ENCODE results near the gene CD81.
A peak's percentile ranks its signal among the peaks of the same experiment; 100 is the strongest.

Gene CD81

DNA sequence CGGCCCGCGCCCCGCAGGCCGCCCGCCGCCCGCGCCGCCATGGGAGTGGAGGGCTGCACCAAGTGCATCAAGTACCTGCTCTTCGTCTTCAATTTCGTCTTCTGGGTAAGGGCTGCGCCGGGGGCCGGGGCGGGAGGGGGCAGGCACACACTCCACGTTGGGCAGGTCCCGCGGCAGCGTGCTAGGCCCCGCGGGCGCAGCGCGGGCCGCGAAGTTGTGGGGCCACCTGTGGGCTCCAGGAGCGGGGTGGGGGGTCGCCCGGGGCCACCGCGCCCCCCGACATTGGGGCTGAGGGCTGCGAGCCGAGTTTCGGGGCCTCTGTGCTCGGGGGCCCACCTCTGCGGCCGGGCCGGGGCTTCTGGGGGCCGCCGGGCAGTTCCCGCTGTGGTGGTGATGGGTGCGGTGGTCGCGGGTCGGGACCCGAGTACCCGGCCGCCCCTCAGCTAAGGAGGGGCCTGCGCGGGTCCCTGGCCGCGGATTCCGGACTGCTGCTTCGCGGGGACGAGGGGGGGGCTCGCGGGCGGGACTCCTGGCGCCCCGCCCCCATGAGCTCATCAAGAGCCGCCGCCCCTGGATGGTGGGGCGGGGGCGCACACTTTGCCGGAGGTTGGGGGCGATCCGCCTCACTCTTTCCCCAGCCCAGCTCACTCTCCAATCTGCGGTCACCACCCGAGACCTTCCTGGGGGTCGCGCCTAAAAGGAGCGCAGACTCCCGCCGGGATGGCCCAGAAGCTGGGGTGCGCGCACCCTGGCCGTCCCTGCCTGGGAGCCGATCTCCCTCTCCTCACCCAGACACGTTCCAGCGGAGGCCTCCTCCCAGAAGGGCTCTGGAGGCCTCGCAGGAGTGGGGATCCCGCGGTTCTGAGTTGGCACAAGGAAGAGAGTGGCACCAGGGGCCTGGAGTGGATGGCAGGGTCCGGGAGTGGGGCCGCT, 667 bp downstream of the CD81 start:
- DNase-seq: peak in 2 of 3 experiments; percentile 47 to 56

DNA sequence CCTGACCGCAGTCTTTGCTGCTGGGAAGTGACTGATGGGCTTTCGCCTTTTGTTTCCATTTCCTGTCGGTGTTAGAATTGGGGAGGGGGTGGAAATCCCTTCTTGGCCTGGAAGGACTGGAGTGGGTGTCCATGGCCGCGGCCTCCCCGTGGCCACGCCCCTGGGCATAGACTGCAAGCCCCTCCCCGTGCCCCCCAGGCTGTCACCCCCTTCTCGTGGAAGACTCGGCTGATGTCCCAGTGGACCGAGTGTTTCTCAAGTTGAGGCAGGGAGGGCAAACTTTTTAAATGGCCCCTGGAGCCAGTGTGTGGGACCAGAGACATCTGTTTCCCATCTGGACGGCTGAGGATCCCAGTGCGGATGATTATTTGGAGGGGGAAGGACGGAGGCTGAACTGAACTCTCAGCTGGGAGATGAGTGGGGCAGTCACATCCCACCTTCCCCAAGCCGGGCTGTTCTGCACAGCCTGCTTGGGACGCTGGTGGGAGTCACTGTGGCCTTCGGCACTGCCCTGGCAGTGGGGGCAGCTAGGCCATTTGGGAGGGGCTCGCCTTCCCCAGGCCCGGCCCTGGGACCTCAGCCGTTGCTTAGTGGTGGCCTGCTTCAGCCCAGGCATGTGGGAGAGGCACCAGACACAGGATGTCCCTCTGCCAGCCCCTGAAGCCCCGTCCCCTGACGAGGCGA, 1.6 kb downstream of the CD81 start:
- DNase-seq: no peak

DNA sequence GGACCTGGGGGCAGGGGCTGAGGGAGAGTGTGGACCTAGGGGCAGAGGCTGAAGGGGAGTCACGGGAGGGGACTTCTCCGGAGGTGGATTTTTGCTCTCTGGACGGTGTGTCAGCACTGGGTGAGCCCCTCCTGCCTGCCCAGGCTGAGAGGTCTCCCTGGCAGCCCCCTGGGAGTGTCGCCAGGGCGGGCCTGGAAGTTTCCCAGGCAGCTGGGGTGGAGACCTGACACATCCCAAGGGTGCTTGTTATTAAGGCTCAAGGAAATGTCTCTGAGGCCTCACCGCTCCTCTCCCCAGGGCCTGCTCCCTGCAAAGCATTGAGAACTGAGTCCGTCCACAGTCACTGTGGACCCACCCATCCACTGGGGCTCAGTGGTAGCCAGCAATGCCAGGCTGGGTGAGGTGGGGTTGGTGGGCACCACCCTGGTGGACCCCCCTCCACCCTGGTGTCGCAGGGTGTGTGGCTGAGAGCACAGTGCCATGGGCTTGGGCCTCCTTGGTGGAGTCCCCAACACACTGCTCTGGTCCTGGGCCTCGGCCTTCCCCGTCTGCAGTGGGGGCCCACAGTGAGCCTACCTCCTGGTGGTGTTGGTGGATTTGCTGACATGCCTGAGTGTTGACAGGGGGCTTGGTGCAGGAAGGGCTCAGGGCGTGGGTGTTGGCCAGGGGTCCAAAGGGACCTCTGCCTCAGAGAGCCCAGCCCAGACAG, 2.5 kb downstream of the CD81 start:
- DNase-seq: no peak

DNA sequence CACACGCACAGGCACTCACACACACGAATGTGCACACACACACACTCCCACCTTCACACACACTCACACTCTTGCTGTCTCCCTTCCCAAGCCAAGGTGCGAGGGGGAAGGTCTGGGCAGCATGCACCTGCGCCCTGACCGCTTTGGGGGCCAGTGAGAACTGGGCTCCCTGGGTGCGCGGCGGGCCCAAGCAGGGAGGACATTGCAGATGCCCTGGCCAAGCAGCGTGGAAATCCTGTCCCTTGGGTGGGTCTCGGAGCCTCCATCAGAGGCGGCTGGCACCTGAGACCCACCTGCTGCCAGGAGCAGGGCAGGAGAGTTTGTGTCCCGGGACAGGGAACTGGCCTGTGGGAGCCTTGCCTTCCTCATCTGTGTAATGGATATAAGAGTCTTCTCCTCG, 3.3 kb downstream of the CD81 start:
- DNase-seq: no peak

DNA sequence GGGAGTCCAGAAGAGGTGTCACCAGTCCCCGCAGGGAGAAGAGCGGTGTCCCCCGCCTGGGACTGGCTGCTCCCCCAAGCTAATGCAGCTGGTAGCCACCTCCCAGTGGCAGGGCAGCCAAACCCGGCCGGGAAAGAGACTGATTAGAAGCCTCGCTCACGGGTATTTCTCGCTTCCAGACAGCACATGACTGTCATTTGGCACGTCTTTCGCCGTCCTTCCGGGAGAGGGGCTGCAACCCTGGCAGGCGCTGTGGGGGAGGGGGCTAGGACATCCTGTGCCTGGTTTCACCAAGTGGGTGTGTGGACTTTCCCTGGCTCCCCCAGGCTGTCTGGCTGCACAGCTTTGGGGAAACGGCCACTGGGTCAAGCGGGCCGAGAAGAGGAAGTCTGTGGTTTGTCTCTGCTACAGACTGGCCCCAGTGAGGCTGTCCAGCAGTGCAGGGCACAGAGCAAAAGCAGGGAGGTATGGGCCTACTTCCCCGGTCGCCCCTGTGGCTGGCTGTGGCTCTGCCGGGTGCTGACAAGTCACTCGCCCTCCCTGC, 3.8 kb downstream of the CD81 start:
- DNase-seq: no peak

DNA sequence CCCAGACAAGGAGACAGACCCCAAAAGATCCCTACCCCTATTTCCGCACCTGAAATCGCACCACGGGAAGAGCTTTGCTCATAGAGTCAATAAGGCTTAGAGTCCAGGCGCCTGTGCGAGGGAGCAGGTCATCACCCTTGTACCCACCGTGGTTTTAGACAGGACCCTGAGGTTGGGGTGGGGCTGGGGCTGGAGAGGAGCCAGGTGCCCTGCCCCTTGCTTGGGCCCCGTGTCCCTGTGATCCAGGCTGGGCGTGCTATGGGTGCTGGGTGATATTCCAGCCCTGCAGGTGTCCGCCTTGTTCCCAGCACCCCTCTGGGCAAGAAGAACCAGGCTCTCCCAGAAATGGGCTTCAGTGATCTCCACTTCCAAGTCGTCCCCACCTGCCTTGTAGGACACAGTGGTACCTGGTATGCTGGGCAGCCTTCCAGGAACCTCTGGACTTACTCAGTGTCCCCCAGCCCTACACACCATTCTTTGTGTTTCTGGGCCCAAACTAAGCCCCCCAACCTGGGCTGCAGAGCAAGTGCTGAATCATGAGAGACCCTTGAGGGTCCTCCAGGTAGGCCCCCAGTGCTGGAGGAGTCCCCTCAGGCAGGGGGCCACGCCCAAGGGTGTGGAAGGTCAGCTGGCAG, 4.5 kb downstream of the CD81 start:
- no peak for DNase-seq

DNA sequence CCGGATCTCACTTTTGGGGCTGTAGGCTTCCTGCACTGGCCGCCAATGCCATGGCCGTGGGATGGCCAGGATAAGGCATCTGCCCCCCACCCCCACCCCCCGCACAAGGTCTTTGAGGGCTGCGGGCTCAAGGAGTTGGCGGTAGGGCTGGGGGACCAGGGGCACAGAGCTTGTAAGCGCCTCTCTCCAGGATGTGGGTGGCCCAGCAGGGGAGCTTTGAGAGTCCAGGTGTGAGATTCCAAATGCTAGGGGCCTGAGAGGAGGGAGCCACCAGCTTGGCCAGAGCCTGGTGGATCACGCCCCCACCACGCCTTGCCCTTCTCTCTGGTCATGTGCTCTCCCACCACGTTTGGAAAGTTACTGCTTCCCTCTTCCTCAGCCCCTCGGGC, 5.0 kb downstream of the CD81 start:
- DNase-seq: peak in 1 of 3 experiments; percentile 6

DNA sequence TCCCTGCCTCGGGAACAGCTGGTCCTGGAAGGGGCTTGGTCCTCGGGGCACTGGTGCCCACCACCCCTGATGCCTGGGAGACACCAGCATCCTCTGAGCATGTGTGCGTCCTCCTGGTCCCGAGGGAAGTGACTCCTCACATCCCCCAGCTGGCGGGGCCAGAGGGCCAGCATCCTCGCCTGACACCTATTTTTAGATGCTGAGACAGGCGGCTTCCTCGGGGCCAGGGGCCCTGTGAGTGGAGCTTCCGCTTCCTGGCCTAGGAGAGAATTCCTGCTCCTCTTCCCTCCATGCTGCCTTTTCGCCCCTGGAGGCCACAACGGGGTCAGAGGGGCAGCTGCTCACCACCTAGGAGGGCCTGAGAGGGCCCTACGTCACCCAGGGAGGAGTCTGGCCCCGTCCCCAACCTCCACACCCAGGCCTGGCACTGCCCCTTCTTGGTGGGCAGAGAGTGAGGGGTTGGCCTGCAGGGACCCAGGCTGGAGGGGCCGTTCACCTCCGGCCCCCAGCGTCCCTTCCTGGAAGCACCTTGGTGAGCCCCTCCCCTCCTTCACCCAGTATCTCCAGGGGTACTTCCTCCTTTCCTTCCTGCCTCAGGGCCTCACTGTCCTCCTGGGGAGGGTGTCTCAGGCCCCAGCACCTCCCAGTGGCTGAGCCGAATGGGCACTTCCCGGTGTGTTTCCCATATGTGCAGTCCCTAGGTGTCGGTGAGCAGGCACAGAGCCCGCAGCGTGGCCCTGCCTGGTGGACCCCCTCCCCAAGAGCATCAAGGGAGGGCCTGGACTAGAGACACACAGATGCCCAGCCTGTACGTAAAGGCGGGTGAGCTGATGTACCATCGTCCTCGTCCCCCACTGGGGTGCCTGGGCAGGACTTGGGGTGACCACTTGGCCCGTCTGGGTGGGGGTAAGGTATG, 6.1 kb downstream of the CD81 start:
- no peak for DNase-seq

DNA sequence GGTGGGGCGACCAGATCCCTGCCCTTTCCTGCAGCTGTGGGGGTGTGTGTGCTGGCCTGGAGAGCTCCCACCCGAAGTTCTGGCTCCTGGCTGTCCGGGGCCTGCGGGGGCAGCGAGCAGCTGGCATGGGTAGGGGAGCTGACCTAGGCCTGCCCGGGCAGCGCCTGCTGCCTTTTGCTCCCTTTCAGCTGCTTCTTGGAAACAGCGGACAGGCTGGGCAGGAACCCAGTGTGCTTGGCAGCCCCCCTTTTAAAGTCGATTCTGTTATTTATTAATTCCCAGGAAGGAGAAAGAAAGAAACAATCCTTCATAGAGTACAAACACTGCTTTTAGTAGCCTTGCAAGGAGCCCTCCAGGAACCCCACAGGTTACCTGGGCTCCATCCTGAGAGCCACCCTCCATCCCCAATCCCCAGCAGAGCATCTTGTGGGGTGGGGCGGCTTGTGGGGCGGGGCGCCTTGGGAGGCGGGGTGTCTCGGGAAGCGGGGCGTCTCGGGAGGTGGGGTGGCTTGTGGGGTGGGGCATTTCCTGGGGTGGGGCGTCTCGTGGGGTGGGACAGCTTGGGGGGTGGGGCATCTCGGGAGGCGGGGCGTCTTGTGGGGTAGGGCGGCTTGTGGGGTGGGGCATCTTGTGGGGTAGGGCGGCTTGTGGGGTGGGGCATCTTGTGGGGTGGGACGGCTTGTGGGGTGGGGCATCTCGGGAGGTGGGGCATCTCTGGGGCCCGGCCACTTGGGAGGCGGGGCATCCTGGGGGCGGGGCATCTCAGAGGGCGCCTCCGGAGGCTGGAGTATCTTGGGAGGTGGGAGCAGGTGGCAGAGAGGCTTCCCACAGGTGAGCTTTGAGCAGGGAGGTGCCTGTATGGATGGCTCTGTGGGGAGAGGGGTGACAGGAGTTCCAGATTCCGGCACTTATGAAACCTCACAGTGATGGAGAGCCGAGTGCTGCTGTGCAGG, 7.0 kb downstream of the CD81 start:
- DNase-seq: no peak

DNA sequence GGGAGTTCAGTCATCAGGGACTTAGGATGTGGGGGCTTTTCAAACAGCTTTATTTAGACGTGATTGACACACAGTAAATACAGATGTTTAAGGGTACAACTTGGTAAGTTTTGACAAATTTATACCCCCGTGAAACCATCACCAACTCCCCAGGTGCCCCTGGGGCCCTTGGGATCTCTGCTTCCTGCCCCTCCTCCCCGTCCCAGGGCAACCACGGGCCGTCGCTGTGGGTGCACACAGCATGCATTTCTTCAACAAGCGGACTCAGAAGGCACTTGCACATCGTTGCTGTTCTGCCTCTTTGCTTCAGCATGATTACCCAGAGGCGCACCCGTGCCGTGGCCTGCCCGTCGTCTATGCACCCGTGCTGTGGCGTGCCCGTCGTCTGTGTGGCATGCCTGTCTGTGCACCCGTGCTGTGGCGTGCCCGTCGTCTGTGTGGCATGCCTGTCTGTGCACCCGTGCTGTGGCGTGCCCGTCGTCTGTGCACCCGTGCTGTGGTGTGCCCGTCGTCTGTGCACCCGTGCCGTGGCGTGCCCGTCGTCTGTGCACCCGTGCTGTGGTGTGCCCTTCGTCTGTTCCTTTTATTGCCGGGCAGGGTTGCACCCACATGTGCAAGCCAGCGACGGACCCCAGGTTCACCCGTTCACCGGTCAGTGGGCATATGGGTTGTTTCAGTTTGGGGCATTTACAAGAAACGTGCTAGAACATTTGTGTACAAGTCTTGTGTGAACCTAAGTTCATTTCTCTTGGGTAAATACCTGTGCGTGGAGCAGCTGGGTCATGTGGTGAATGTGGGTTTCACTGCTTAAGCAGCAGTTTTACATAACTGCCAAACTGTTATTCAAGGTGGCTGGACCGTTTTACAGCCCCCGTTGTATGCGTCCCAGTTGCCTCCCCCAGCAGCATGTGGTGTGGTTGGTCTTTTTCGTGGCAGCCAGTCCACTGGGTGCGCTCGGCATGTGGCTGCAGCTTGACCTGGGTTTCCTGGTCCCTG, 8.3 kb downstream of the CD81 start:
- DNase-seq: no peak

DNA sequence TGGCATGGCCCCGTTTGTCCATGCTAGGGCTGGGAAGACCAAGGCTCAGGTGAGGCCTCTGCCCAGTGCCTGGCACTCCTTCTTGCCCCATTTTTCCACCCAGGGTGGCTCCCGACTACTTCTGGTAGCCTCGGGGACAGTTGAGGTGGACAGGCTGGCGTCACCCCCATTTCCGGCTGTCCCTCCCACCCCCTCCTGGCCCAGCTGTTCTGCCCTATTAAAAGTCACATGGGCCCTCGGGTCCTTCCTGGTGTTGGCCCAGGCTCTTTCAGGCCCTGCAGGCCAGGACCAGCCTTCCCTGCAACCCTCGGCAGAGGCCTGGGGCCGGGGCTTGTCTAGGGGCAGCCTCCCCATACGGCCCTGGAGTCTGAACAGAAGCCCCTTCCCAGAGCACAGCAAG, 9.5 kb downstream of the CD81 start:
- no peak for DNase-seq

DNA sequence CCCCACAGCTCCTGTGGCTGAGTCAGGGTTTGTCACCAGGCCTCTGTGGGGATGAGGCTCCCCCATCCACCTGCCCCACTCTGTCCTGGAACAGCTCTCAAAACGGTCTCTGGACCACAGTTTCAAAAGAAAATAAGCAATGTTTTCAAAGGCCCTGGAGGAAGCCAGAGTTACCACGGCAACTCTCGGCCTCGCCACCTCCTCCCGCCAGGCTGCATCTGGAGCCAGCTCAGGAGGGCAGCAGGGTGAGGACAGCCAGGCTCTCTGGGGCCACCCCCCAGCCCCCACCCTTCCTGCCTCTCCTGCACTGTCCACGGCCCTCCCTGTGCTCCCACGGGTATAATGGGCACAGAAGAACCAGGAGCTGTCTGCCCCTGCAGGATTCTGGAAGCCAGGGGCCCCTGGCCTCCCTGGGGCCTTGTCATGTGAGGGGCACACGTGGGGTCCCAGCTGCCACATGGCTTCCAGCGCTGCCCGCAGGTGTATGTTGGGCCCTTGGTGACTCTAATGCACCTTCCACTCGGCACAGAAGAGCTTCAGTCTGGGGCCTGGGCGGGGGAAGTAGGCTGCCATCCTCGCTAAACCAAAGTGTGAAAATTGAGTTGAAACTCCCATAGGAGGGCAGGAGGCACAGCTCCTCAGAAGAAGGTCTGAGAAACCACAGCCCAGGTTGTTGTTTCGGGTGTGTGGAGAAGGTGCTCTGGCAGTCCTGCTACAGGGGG, 10.3 kb downstream of the CD81 start:
- DNase-seq: peak in 2 of 3 experiments; percentile 21 to 42

DNA sequence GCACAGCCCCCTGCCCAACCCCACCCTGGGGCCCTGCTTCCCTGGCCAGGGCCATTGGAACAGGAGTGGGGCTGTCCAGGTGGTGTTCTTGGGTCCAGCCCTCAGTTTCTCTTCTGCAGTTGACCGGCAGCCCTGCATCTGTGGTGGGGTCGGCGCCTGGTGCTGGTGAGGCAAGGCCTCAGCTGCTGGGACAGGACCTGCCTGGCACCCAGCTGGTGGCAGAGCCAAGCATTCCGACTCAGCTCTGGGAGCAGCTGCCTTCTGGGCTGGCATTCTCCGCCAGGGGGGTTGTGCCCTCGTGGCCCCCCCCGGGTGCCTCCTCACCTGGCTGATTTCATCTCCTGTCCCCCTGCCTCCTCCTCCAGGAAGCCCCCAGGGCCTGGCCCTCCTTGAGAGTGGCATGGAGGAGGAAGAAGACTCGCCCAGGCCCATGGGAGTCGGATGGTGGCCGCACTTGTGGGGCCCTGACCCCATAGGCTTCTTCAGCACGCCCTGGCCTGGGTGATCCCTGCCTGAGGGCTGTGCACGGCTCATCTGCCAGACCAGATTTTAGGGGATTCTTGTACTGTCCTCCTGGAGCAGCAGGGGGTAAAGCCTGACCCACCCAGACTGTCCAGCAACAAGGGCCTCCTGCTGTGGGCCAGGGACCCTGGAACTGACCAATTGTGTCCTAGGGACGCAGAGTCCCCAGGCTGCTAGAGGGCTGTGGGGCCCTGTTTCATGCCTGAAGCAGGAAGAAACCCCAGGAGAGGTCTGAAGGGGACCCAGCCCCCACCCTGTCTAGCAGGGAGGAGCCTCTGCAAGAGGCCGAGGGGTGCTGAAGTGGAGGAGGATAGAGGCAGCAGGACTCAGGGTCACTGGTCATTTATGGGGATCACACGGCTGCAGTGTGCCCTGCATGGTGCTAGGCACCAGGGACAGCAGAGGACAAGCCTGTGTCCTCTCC, 11.6 kb downstream of the CD81 start:
- no peak for DNase-seq

DNA sequence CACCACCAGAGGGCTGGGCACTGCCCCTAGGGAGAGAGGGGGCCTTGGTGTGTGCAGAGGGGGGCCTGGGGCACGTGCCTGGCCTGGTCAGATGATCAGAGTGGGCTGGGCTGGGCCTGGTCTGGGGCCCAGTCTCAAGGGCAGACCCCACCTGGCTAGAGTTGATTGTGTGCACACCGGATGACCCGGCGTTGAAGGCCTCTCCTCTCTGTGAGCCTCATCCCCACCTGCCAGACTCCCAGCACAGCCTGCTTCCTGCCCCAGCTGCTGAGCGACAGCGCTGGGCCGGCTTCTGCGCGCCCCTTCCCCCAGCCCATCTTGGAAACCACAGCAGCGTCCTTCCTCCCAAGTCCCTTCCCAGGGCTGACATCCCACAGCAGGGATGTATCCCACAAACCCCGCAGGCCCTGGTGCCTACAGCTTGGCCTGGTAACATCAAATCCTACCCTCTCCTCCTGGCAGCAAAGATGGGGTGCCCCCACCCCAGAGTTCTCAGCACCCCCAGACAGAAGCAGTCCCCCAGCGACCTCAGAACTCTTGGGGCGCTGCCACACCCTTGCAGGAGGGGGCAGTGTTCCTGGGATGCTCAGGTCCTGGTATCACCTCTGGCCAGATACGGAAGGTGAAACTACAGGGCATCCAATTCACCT, 12.4 kb downstream of the CD81 start:
- peak in 1 of 3 experiments; percentile 14 for DNase-seq

DNA sequence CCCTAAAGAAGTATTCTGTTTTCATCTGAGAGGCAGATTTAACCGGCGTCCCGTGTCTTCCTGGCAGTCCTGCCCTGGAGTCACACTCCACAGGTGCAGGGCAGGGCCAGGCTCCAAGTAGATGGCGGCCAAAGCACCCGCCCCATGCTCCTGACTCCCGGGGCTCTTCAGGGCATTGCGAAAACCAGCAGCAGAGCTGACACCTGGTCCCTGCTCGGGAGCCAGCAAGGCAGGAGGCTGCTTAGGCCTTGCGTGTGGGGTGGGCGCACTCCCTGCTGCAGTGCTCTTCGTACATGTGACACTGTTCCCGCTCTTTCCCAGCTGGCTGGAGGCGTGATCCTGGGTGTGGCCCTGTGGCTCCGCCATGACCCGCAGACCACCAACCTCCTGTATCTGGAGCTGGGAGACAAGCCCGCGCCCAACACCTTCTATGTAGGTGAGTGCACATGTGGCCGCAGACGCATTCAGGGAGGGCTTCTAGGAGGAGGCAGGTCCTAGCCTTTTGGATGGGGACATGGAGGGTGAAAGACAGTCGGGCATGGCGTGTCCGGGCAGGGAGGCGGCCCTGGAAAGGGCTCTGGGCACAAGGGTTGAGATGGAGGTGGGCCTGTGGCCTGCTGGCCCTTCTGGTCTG, 13.1 kb downstream of the CD81 start:
- no peak for DNase-seq

DNA sequence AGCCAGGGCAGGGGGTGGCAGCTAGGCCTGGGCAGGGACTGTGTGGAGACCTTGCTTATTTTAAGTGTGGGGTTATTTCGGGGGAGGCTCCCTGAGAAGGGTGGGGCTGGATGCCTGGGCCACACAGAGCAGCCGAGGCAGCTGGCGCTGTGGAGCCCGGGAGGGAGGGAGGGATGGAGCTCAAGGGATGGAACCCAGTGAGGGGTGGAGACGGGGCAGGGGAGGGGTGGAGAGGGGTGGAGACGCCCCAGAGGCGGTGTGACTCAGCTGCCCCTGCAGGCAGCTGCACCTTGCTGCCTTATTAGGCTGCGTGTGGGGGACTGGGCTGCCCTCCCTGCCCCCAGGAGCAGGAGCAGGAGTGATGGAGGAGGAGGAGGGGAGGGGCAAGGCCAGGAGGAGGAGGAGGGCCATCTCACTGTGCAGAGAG, 13.6 kb downstream of the CD81 start:
- DNase-seq: peak in 2 of 3 experiments; percentile 66 to 79

Data from NCI-H1417 (cell line).